HTR-8/SVneo (cell line): Measurements from ENCODE around the gene TAS1R1.
A peak's percentile ranks its signal among the peaks of the same experiment; 100 is the strongest.

Experiments
- DNase-seq: peaks from one replicate; pipeline ENCODE4 v3.0.0; 2011; ENCODE audit warnings: low spot score, mixed read lengths; ENCODE audit not compliant: insufficient read length
- FAIRE-seq: peaks from 2 replicates; lab custom pipeline; 2011; peaks lifted over from hg19 to GRCh38; lab: Jason Lieb, UNC

The TAS1R1 gene

DNA sequence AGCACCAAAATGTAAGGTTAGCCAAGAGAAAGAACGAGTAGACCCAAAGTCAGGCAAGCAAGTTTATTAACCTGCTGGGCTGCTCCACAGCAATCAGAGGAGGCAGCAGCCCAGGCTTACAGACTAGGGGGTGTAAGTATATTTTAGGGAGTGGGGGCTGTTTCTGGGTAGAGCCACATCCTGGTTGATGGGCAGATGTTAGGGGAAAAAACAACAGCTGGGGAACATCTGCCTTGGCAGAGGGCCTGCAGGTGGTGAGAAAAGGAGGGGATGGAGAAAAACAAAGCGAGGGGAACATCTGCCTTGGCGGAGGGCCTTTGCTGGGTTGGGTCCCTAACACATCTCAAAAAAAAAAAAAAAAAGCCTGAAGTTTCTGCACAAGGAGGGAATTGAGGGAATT is 15.0 kb downstream of the TAS1R1 start:
- DNase-seq (no peak), FAIRE-seq (no peak)

- no peak for FAIRE-seq
- no peak for DNase-seq
Observed at GRCh38 chr1:6570987-6571386, 15.9 kb downstream of the TAS1R1 start.

DNA sequence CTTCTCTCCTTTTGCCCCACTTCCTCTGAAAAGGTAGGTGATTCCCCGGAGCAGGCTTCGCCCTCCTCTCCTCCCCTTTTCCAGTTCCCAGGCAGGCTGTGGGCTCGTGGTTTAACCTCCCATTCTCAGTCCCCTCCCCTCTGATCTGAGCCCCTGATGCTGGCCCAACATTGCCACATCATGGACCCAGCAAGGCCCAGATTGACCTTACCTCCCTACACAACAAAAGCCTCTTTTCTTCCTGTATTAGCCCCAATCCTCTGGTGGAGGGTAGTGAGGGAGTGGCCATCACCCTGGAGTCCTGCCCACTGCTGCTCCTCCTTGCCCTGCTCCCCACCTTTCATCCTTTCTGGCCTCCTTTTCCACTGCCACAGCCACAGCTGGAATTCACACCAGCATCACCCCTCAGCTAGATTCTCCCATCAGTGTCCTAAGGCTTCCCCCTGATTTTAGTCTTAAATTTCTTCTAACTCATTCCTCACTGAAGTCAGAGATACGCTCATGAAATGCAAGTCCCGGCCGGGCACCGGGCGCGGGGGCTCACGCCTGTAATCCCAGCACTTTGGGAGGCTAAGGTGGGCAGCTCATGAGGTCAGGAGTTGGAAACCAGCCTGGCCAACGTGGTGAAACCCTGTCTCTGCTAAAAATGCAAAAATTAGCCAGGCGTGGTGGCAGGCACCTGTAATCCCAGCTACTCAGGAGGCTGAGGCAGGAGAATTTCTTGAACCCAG is 17.7 kb downstream of the TAS1R1 start:
- no peak for DNase-seq
- FAIRE-seq: no peak

DNA sequence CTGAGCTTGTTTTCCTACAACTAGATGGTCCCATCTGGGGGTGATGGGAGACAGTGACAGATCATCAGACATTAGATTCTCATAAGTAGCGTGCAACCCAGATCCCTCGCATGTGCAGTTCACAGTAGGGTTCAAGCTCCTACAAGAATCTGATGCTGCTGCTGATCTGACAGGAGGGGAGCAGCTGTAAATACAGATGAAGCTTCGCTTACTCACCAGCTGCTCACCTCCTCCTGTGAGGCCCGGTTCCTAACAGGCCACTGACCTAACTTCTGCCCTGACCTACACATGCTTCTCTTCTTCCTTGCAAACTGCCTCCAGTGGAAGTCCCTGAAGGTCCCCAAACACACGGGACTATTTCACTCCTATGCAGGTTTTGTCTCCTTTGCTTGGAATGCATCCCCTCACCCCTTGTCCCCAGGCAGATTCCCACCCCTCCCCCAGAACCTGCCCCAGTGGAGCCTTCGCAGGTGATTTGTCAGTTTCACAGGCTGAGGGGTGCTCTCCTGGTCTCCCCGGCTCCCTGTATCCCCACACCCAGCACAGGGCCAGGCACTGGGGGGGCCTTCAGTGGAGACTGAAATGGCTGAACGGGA is 19.0 kb downstream of the TAS1R1 start:
- FAIRE-seq (no peak), DNase-seq (no peak)

- FAIRE-seq: no peak
- DNase-seq: no peak
Observed at GRCh38 chr1:6574818-6575217, 19.7 kb downstream of the TAS1R1 start.

DNA sequence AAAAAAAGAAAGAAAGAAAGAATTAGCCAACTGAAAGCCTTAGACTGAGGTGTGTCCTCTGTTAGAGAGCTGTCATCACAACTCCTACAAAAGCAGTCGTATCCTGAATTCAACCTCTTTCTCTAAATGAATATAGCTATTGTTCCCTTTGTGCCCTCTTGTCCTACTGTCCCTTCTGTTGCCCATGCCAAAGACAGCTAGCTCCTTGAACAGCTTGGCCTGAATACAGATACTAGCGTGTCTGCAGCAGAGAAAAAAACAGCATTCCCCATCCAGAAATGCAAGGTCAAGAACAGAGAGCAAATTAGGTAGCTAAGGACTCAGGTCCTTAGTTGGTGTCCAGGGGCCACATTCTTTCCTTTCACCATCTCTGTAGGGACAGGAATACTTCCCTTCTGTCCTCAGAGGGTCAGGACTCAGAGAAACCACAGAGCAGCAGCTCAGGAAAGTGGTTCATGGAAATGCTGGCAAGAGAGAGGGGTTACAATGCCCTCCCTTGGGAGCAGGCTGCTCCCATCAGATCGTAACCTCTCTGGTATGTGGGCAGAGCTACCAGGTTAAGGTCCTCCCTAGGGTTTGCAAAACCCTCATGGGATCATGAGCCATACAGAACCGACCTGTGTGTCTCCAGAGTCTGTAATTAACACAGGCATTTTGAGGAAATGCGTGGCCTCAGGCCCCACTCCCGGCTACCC is 22.9 kb downstream of the TAS1R1 start:
- DNase-seq (no peak), FAIRE-seq (no peak)

DNA sequence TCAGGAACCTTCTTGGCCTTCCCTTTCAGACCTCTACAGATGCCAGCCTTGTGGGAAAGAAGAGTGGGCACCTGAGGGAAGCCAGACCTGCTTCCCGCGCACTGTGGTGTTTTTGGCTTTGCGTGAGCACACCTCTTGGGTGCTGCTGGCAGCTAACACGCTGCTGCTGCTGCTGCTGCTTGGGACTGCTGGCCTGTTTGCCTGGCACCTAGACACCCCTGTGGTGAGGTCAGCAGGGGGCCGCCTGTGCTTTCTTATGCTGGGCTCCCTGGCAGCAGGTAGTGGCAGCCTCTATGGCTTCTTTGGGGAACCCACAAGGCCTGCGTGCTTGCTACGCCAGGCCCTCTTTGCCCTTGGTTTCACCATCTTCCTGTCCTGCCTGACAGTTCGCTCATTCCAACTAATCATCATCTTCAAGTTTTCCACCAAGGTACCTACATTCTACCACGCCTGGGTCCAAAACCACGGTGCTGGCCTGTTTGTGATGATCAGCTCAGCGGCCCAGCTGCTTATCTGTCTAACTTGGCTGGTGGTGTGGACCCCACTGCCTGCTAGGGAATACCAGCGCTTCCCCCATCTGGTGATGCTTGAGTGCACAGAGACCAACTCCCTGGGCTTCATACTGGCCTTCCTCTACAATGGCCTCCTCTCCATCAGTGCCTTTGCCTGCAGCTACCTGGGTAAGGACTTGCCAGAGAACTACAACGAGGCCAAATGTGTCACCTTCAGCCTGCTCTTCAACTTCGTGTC is 23.7 kb downstream of the TAS1R1 start:
- DNase-seq: no peak
- FAIRE-seq: no peak

GRCh38 chr1:6579374-6580118 is 24.4 kb downstream of the TAS1R1 start, which contains the start of gene ZBTB48:
Gene ZBTB48, plus strand, starts transcription at chr1:6579994. Its CDS starts 616 bp downstream, at chr1:6580610.
- DNase-seq (peak; percentile 98), FAIRE-seq (peak; percentile 87)

GRCh38 chr1:6580119-6580592 is 25.0 kb downstream of the TAS1R1 start:
- DNase-seq (no peak), FAIRE-seq (no peak)

DNA sequence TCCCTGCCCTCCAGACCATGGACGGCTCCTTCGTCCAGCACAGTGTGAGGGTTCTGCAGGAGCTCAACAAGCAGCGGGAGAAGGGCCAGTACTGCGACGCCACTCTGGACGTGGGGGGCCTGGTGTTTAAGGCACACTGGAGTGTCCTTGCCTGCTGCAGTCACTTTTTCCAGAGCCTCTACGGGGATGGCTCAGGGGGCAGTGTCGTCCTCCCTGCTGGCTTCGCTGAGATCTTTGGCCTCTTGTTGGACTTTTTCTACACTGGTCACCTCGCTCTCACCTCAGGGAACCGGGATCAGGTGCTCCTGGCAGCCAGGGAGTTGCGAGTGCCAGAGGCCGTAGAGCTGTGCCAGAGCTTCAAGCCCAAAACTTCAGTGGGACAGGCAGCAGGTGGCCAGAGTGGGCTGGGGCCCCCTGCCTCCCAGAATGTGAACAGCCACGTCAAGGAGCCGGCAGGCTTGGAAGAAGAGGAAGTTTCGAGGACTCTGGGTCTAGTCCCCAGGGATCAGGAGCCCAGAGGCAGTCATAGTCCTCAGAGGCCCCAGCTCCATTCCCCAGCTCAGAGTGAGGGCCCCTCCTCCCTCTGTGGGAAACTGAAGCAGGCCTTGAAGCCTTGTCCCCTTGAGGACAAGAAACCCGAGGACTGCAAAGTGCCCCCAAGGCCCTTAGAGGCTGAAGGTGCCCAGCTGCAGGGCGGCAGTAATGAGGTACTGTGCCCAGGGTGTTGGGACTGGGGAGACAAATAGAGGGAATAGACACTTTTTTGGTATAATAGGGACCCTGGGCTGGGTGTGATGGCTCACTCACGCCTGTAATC is 25.7 kb downstream of the TAS1R1 start:
- no peak for FAIRE-seq
- DNase-seq: no peak

DNA sequence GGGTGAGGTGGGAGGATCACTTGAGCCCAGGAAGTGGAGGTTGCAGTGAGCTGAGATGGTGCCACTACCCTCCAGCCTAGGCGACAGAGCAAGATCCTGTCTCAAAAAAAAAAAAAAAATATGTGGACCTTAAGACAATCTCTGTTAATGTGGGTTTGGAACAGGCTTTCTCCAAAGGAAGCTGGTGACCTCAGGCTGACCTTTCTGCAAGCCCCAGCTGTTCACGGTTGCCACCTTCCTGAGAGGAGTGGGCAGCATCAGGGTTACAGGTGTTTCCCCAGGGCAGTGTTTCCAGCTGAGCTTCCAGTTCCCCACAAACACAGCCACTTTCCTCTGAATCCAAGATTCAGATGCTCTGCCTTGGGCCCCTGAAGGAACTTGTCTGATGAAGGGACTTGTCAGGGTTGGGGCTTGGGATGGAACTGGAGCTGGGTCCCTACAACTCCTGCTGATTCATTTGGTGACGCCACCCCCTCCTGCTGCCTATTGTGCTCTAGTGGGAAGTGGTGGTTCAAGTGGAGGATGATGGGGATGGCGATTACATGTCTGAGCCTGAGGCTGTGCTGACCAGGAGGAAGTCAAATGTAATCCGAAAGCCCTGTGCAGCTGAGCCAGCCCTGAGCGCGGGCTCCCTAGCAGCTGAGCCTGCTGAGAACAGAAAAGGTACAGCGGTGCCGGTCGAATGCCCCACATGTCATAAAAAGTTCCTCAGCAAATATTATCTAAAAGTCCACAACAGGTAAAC is 26.6 kb downstream of the TAS1R1 start:
- FAIRE-seq: no peak
- no peak for DNase-seq

DNA sequence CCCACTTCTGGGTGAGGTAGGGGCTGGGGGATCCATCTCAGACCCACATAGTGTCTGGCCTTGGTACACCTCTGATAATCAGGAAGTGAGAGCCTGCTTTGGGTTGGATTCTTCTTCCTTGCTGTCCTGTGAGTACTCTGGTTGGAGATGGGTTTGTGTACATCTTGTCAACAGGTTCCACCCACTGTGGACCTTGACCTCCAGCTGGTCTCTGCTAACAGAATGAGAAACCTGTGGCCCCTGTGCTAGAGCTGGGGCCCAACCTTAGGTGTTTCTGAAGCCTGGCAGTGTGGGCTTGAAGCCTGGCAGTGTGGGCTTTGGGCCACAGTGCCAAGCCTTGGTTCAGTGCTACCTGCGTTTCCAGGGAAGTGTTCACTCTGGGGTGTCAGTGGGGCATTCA is 27.3 kb downstream of the TAS1R1 start:
- no peak for FAIRE-seq
- DNase-seq: no peak

GRCh38 chr1:6584126-6585080 is 29.3 kb downstream of the TAS1R1 start:
- FAIRE-seq: no peak
- DNase-seq: no peak

- no peak for DNase-seq
- FAIRE-seq: no peak
Observed at GRCh38 chr1:6585081-6585722, 30.1 kb downstream of the TAS1R1 start.

DNA sequence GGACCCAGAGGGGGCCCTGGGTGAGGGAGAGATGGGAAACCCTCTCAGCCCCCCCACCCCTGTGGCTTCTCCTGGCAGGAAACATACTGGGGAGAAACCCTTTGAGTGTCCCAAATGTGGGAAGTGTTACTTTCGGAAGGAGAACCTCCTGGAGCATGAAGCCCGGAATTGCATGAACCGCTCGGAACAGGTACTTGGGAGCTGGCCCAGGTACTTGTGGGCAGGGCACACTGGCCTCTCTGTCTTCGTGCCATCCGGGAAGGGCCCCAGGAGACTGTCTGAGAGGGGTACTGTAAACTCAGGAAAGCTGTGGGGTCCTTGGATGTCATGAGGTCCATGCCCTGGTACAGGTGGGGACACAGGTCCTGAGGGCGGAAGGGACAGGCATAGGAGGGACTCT is 30.7 kb downstream of the TAS1R1 start:
- FAIRE-seq: no peak
- DNase-seq: no peak

GRCh38 chr1:6586404-6586816 is 31.3 kb downstream of the TAS1R1 start:
- DNase-seq (no peak), FAIRE-seq (no peak)
